Nephron progenitor cell (in vitro differentiated cells): Measurements from ENCODE around the gene PRCP.

Experiments
- DNase-seq: peaks from one replicate; pipeline ENCODE4 v3.0.0; 2021
- H3K27ac Mint-ChIP-seq: 2 replicates; pipeline ENCODE4 v1.8.0; 2021; ENCODE audit warnings: mild to moderate bottlenecking, moderate library complexity, mixed read lengths
- H3K27me3 Mint-ChIP-seq: 2 replicates; pipeline ENCODE4 v1.8.0; 2021; ENCODE audit warnings: mild to moderate bottlenecking, low read depth, mixed read lengths; ENCODE audit not compliant: poor library complexity
- H3K36me3 Mint-ChIP-seq: 2 replicates; pipeline ENCODE4 v1.8.0; 2021; ENCODE audit warnings: low read depth, mixed read lengths
- H3K4me1 Mint-ChIP-seq: 2 replicates; pipeline ENCODE4 v1.8.0; 2021; ENCODE audit warnings: mixed read lengths
- H3K4me3 Mint-ChIP-seq: 2 replicates; pipeline ENCODE4 v1.8.0; 2021; ENCODE audit warnings: mild to moderate bottlenecking, moderate library complexity, mixed read lengths
- H3K9me3 Mint-ChIP-seq: 2 replicates; pipeline ENCODE4 v1.8.0; 2021; ENCODE audit warnings: mild to moderate bottlenecking, moderate library complexity, mixed read lengths
- TF ChIP-seq, protein P1 (sequence below): fragments of 200-600 bp; sonication (generic); IDR thresholded peaks from 2 replicates; pipeline ENCODE4 v1.5.0; 2021; ENCODE audit warnings: antibody characterized with exemption

Gene PRCP

DNA sequence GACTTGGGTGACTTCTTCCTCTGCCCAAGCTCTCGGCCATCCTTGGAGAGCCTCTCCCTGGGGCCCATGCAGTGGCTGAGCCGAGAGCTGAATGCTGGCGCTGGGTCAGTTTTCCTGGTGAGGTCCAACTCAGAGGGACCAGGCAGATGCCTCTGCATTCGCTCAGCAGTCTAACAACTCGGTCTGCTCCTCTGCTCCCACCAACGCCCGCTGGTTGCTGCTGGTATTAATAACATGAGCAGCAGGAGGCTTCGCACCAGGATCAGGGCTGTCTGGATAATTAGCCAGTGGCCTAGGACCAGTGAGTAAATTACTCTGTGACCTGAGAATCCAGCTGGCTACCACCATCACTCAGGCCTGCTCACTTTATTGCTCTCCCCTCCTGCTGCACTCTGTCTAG, 88.9 kb downstream of the PRCP start:
- H3K4me3 Mint-ChIP-seq: no peak overlapping the region
- no peak overlapping the region for H3K27ac Mint-ChIP-seq
- TF ChIP-seq, protein P1, sequence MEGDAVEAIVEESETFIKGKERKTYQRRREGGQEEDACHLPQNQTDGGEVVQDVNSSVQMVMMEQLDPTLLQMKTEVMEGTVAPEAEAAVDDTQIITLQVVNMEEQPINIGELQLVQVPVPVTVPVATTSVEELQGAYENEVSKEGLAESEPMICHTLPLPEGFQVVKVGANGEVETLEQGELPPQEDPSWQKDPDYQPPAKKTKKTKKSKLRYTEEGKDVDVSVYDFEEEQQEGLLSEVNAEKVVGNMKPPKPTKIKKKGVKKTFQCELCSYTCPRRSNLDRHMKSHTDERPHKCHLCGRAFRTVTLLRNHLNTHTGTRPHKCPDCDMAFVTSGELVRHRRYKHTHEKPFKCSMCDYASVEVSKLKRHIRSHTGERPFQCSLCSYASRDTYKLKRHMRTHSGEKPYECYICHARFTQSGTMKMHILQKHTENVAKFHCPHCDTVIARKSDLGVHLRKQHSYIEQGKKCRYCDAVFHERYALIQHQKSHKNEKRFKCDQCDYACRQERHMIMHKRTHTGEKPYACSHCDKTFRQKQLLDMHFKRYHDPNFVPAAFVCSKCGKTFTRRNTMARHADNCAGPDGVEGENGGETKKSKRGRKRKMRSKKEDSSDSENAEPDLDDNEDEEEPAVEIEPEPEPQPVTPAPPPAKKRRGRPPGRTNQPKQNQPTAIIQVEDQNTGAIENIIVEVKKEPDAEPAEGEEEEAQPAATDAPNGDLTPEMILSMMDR: no peak
- DNase-seq: peak; percentile 22
- no peaks in the 10 kb centered on the region for H3K9me3 Mint-ChIP-seq
- peaks cover 7% of the 10 kb centered on the region for H3K27me3 Mint-ChIP-seq
- H3K4me1 Mint-ChIP-seq: peaks cover 49% of the 10 kb centered on the region
- no peaks in the 10 kb centered on the region for H3K36me3 Mint-ChIP-seq

DNA sequence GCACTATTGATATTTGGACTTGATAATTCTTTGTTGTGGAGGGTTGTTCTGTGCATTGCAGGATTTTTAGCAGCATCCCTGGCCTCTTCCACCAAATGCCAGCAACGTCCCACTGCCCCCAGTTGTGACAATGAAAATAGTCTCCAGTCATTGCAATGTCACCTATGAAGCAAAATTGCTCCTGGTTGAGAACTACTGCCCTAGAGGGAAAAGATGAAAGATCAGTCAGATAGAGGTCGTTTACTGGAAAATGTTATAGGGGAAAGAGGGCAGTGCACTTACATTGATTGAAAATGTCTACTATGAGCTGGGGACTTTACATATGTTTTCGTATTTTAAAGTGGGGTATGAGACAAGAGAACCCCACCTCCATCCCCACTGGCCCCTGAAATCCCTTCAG, 89.5 kb downstream of the PRCP start:
- H3K27me3 Mint-ChIP-seq: peaks cover 13% of the 10 kb centered on the region
- H3K4me1 Mint-ChIP-seq: peaks cover 45% of the 10 kb centered on the region
- TF ChIP-seq, protein P1: no peak
- H3K36me3 Mint-ChIP-seq: no peaks in the 10 kb centered on the region
- no peaks in the 10 kb centered on the region for H3K9me3 Mint-ChIP-seq
- H3K4me3 Mint-ChIP-seq: no peak overlapping the region
- DNase-seq: no peak
- H3K27ac Mint-ChIP-seq: no peak overlapping the region

DNA sequence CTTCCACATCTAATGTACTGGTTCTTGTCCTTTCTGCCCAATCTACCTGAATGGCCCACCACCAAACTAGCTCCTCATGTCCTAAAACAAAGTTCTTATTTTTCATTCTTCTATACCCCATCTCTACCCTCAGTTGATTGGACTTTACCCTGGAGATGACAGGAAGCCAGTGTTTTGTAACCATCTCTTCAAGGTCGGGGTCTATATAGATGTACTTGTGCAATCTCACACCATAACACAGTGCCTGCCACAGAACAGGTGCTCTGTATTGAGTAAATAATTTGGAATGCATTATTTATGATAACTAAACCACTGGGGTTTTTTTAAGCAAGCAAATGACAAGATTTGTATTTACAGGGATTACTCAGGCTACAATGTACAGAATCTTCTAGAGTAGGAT, 89.9 kb downstream of the PRCP start:
- Mint-ChIP-seq H3K27me3 (peaks cover 17% of the 10 kb centered on the region), H3K9me3 (peaks cover 2% of the 10 kb centered on the region), H3K4me3 (no peak overlapping the region), H3K36me3 (no peaks in the 10 kb centered on the region), H3K4me1 (peaks cover 40% of the 10 kb centered on the region), H3K27ac (peak overlapping the region; percentile 13)
- TF ChIP-seq, protein P1: no peak
- DNase-seq: no peak

DNA sequence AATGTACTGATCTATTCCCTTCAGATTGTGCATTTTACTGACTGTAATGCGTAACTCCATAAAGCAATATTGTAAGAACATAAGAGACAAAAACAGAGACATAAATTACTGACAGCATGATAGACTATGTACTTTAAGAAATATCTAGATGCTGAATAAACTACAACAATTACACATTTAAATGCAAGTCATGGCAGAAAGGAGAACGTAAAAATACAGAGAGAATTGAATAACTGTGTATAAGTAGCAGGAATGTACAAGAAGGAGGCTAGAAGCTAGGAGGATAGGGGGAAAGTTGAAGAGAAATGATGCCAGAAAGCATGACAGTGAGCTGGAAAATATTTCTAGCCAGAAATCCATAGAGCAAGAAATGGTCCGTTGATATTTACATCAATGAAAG, 92.6 kb downstream of the PRCP start:
- TF ChIP-seq, protein P1: no peak
- no peak for DNase-seq
- Mint-ChIP-seq H3K9me3 (peaks cover 6% of the 10 kb centered on the region), H3K4me1 (peaks cover 24% of the 10 kb centered on the region), H3K27ac (no peak overlapping the region), H3K36me3 (no peaks in the 10 kb centered on the region), H3K4me3 (no peak overlapping the region), H3K27me3 (peaks cover 20% of the 10 kb centered on the region)

DNA sequence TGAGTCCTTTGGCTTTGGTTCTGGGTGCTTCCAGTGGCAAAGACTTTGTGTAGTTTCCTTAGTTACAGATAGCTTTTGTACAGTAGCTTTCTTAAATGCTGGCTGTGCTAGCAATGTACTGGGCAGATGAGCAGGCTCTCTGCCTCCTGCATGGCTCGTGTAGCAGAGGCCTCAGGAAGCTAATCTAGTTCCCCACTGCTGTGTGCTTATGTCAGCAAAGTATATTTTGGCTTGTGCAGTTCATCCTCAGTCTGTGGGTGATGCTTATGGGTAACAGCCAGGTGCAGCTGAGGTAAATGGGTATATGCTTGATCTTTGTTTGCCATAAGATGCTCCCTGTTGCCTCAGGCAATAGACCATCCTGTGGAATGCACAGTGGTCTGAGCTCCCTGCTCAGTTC, 97.5 kb downstream of the PRCP start:
- no peak overlapping the region for H3K4me3 Mint-ChIP-seq
- peaks cover 21% of the 10 kb centered on the region for H3K9me3 Mint-ChIP-seq
- H3K27ac Mint-ChIP-seq: no peak overlapping the region
- TF ChIP-seq, protein P1: no peak
- no peaks in the 10 kb centered on the region for H3K4me1 Mint-ChIP-seq
- H3K27me3 Mint-ChIP-seq: peaks cover 18% of the 10 kb centered on the region
- H3K36me3 Mint-ChIP-seq: no peaks in the 10 kb centered on the region
- no peak for DNase-seq
